Ishikawa (cell line): Measurements from ENCODE around the gene ACAD8.

Experiments
- CEBPB ChIP-seq: IDR thresholded peaks from 2 replicates; pipeline ENCODE4 v1.6.1; 2012
- CREB1 ChIP-seq: IDR thresholded peaks from 2 replicates; pipeline ENCODE4 v1.6.1; 2012; ENCODE audit warnings: low read depth
- EGR1 ChIP-seq: IDR thresholded peaks from 2 replicates; pipeline ENCODE4 v1.6.1; 2012
- EP300 ChIP-seq: IDR thresholded peaks from 2 replicates; pipeline ENCODE4 v1.6.1; 2012; ENCODE audit warnings: borderline replicate concordance
- FOXM1 ChIP-seq: IDR thresholded peaks from 2 replicates; pipeline ENCODE4 v1.6.1; 2012; ENCODE audit warnings: low read depth, borderline replicate concordance
- MAX ChIP-seq: IDR thresholded peaks from 2 replicates; pipeline ENCODE4 v1.6.1; 2012
- NFIC ChIP-seq: IDR thresholded peaks from 2 replicates; pipeline ENCODE4 v1.6.1; 2012
- RAD21 ChIP-seq: IDR thresholded peaks from 2 replicates; pipeline ENCODE4 v1.6.1; 2012; ENCODE audit warnings: low read depth
- REST ChIP-seq: IDR thresholded peaks from 2 replicates; pipeline ENCODE4 v1.6.1; 2012; ENCODE audit warnings: low read depth, mild to moderate bottlenecking
- TAF1 ChIP-seq: IDR thresholded peaks from 2 replicates; pipeline ENCODE4 v1.6.1; 2012; ENCODE audit warnings: low read depth, mild to moderate bottlenecking
- TCF12 ChIP-seq: IDR thresholded peaks from 2 replicates; pipeline ENCODE4 v1.6.1; 2012; ENCODE audit warnings: low read depth
- TEAD4 ChIP-seq: IDR thresholded peaks from 2 replicates; pipeline ENCODE4 v1.6.1; 2012
- USF1 ChIP-seq: IDR thresholded peaks from 2 replicates; pipeline ENCODE4 v1.6.1; 2012
- YY1 ChIP-seq: IDR thresholded peaks from 2 replicates; pipeline ENCODE4 v1.6.1; 2012; ENCODE audit warnings: low read depth
- ZBTB7A ChIP-seq: IDR thresholded peaks from 2 replicates; pipeline ENCODE4 v1.6.1; 2012; ENCODE audit warnings: low read depth

Gene ACAD8

GRCh38 chr11:134238956-134239355 lies 14.4 kb upstream of the ACAD8 start:
- TF ChIP-seq TCF12 (no peak), TEAD4 (no peak), EP300 (no peak), CEBPB (no peak), NFIC (no peak), RAD21 (no peak), CREB1 (no peak), REST (no peak), FOXM1 (no peak), YY1 (no peak), ZBTB7A (no peak), USF1 (no peak), EGR1 (no peak), TAF1 (no peak), MAX (no peak)

- TF ChIP-seq USF1 (no peak), FOXM1 (no peak), REST (no peak), TEAD4 (no peak), CREB1 (no peak), MAX (no peak), NFIC (no peak), TAF1 (no peak), ZBTB7A (no peak), CEBPB (no peak), EGR1 (no peak), YY1 (no peak), RAD21 (no peak), TCF12 (no peak), EP300 (no peak)
Observed at GRCh38 chr11:134240592-134240991, 12.8 kb upstream of the ACAD8 start.

GRCh38 chr11:134242376-134242775 lies 11.0 kb upstream of the ACAD8 start:
- TF ChIP-seq FOXM1 = no peak
- TF ChIP-seq USF1 = no peak
- no peak for TF ChIP-seq EP300
- no peak for TF ChIP-seq TEAD4
- no peak for TF ChIP-seq NFIC
- TF ChIP-seq REST = no peak
- no peak for TF ChIP-seq MAX
- TF ChIP-seq CREB1 = no peak
- no peak for TF ChIP-seq ZBTB7A
- no peak for TF ChIP-seq TCF12
- no peak for TF ChIP-seq TAF1
- no peak for TF ChIP-seq CEBPB
- TF ChIP-seq RAD21 = no peak
- no peak for TF ChIP-seq YY1
- no peak for TF ChIP-seq EGR1
